Activated B cell treated with CpG ODN at 0.5 μM for 24 hours (primary cell): Measurements from ENCODE around the gene MYG1. TPM values are rescaled to one million over a fixed set of nuclear protein-coding genes. Genes with fewer than 3 reads are reported as not detected.

Experiments
- ATAC-seq: fragments of 200-7000 bp; cut with Tn5 transposase; one replicate; pipeline ENCODE4 v1.10.0; 2021; ENCODE audit warnings: low read depth, mild to moderate bottlenecking, moderate library complexity
- CTCF ChIA-PET: fragments of 350-600 bp; sonication (Branson Sonifier 250); formaldehyde crosslinking; loops from one replicate; lab custom pipeline; 2021; ENCODE audit warnings: antibody characterized with exemption; lab: Charles Lee
- POLR2A ChIA-PET: fragments of 350-600 bp; sonication (Branson Sonifier 250); formaldehyde crosslinking; loops from one replicate; lab custom pipeline; 2021; ENCODE audit warnings: antibody characterized with exemption; lab: Charles Lee
- DNase-seq: peaks from one replicate; pipeline ENCODE4 v3.0.0; 2022
- H3K27ac Mint-ChIP-seq: one replicate; pipeline ENCODE4 v1.8.0; 2020; ENCODE audit warnings: mixed read lengths
- H3K27me3 Mint-ChIP-seq: one replicate; pipeline ENCODE4 v1.8.0; 2021; ENCODE audit warnings: mixed read lengths
- H3K36me3 Mint-ChIP-seq: one replicate; pipeline ENCODE4 v1.8.0; 2021; ENCODE audit warnings: low read depth, mixed read lengths
- H3K4me1 Mint-ChIP-seq: one replicate; pipeline ENCODE4 v1.8.0; 2021; ENCODE audit warnings: mixed read lengths
- H3K4me3 Mint-ChIP-seq: one replicate; pipeline ENCODE4 v1.8.0; 2020; ENCODE audit warnings: mild to moderate bottlenecking, mixed read lengths
- H3K9me3 Mint-ChIP-seq: one replicate; pipeline ENCODE4 v1.8.0; 2020; ENCODE audit warnings: mixed read lengths
- intact Hi-C: fragments of 100-400 bp; cut with micrococcal nuclease; formaldehyde crosslinking; loops from one replicate; pipeline ENCODE4 v1.15.1; 2024
- total RNA-seq: library from RNA; stranded (reverse); gene quantifications from 2 replicates; pipeline ENCODE4 v1.2.3, GENCODE V29; 2022
- TF ChIP-seq, protein P1 (sequence below): fragments of 200-600 bp; IDR thresholded peaks from one replicate; pipeline ENCODE4 v1.8.0; 2022; ENCODE audit warnings: antibody characterized with exemption, mild to moderate bottlenecking

The MYG1 gene
- total RNA-seq, 1 donor from 2014 or later: 65.3 TPM

DNA sequence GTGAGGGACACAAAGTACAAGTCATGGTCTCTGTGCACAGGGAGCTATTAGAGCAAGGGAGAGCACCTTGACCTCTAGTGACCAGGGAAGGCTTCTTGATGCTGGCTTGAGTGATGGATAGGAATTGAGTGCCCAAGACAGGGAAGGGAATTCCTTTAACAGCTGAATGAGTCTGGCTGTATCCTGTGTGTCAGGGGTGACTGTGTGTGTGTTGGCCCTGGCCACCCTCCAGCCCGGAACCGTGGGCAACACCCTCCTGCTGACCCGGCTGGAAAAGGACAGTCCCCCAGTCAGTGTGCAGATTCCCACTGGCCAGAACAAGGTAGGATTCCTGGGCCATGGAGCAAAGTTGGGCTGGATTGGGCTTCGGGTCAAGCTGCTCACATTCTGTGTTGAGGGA, 9.6 kb upstream of the MYG1 start:
- POLR2A ChIA-PET: interaction anchor here (1.6 kb wide), 1 partner anchor 72 kb away, joined by 3 read pairs; no protein-coding TSS in a partner anchor
- no peak overlapping the region for H3K27ac Mint-ChIP-seq
- intact Hi-C loops: no loop called here

DNA sequence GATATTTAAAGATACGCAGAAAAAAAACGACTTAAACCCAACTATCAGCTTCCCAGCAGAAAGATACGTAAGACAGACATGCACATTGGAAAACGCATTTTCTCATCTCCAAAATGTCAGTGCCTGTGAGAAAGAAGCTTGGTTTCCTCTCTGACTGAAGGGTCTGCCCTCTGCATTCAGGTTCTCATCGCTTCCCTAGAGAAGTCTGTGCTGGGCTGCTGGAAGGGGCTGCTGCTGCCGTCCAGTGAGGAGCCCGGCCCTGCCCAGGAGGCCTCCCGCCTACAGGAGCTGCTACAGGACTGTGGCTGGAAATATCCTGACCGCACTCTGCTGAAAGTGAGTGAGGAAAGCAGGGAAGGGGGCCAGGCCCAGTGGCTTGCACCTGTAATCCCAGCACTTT, 8.8 kb upstream of the MYG1 start:
- Mint-ChIP-seq H3K27me3 (no peaks in the 10 kb centered on the region), H3K36me3 (peaks cover 6% of the 10 kb centered on the region), H3K27ac (no peak overlapping the region), H3K4me1 (peaks cover 13% of the 10 kb centered on the region), H3K4me3 (no peak overlapping the region), H3K9me3 (no peaks in the 10 kb centered on the region)
- ChIA-PET CTCF (interaction anchor here (0.6 to 14.7 kb wide), 4 partner anchors 13 to 132 kb away, joined by 3 to 298 read pairs (median 24); partner anchors contain the start of gene ITGB7), POLR2A (no interaction called here)
- DNase-seq (no peak), ATAC-seq (no peak)
- intact Hi-C loops: no loop called here
- TF ChIP-seq, protein P1, sequence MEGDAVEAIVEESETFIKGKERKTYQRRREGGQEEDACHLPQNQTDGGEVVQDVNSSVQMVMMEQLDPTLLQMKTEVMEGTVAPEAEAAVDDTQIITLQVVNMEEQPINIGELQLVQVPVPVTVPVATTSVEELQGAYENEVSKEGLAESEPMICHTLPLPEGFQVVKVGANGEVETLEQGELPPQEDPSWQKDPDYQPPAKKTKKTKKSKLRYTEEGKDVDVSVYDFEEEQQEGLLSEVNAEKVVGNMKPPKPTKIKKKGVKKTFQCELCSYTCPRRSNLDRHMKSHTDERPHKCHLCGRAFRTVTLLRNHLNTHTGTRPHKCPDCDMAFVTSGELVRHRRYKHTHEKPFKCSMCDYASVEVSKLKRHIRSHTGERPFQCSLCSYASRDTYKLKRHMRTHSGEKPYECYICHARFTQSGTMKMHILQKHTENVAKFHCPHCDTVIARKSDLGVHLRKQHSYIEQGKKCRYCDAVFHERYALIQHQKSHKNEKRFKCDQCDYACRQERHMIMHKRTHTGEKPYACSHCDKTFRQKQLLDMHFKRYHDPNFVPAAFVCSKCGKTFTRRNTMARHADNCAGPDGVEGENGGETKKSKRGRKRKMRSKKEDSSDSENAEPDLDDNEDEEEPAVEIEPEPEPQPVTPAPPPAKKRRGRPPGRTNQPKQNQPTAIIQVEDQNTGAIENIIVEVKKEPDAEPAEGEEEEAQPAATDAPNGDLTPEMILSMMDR: no peak

More for the DNA sequence above, 9.6 kb upstream of the MYG1 start:
- ATAC-seq (no peak), DNase-seq (no peak)
- H3K9me3 Mint-ChIP-seq: no peaks in the 10 kb centered on the region
- H3K4me3 Mint-ChIP-seq: no peak overlapping the region
- H3K27me3 Mint-ChIP-seq: no peaks in the 10 kb centered on the region
- CTCF ChIA-PET: interaction anchor here (1.0 to 14.7 kb wide), 3 partner anchors 62 to 131 kb away, joined by 3 to 298 read pairs (median 44); partner anchors contain the start of gene ITGB7
- H3K36me3 Mint-ChIP-seq: no peaks in the 10 kb centered on the region
- peaks cover 6% of the 10 kb centered on the region for H3K4me1 Mint-ChIP-seq
- TF ChIP-seq, protein P1: no peak

DNA sequence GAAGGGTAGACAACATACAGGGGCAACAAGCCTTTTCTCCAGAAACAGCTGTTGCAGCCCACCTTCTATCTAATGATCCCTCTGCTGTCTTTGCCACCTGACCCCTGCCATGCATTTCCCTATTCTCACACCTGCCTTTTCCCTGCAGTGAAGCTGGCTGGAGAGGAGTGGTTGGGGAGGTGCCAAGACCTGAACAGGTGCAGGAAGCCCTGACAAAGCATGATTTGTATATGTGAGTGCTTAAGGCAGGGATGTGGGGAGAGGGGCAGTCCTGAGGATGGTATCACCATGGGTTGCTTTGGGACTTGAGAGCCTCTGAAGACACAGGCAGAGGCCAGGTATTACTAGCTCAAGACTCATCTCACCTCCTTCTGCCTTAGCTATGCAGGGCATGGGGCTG, 7.1 kb upstream of the MYG1 start:
- POLR2A ChIA-PET: interaction anchor here (3.6 kb wide), 1 partner anchor 72 kb away, joined by 33 read pairs; no protein-coding TSS in a partner anchor
- TF ChIP-seq, protein P1: no peak
- Mint-ChIP-seq H3K4me3 (no peak overlapping the region), H3K9me3 (no peaks in the 10 kb centered on the region), H3K27ac (no peak overlapping the region), H3K36me3 (peaks cover 12% of the 10 kb centered on the region), H3K4me1 (peaks cover 27% of the 10 kb centered on the region), H3K27me3 (no peaks in the 10 kb centered on the region)
- CTCF ChIA-PET: interaction anchor here (1.4 to 14.7 kb wide), 3 partner anchors 41 to 132 kb away, joined by 3 to 298 read pairs (median 4); partner anchors contain the start of gene ITGB7
- intact Hi-C loops: no loop called here
- ATAC-seq (no peak), DNase-seq (no peak)

DNA sequence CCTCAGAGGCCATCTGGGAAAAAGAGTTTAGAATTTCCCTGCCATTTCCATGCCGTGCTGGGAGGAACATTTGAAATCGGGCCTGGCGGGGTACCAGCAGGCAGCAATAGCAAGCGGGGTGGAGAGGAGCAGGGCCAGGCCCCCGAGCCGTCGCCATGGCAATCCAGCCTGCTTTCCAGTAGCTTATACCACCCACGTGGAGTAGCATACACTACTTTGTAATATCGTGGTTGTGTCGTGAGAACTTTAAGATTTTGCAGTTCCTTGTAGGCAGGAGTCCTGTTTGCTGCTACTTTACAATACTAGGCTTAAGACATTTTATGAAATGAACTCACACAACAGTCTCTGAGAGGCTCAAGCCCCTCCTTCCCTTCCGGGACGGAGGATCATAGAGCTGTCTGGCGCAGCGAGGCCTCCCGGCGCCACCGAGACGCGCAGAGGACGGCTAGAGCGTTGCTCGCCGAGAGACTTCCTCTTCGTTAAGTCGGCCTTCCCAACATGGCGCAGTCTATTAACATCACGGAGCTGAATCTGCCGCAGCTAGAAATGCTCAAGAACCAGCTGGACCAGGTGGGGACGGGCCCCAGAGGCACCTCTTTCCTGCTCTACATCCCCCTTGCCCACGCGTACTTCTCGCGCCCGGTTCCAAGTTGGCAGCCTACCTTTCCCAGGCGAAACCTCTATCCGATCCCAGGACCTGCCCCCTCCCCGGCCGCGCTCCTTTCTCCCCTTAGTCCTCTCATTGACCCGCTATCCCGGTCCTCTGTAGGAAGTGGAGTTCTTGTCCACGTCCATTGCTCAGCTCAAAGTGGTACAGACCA, 4.2 kb upstream of the MYG1 start, which contains the start of gene PFDN5:
PFDN5 (plus strand) TSS at position 473 of the 821 bp plus-strand sequence; CDS start at position 499, 26 bp downstream.
- CTCF ChIA-PET: interaction anchor here (0.6 to 14.7 kb wide), 9 partner anchors 8 to 139 kb away, joined by 3 to 298 read pairs (median 4); partner anchors contain the start of genes AAAS, ESPL1 and ITGB7
- intact Hi-C loops: loop anchor here (1.0 to 2.0 kb wide), 8 partner anchors 26 to 289 kb away; partner anchors contain the start of genes AAAS, CSAD, EIF4B and ESPL1
- Mint-ChIP-seq H3K27me3 (no peaks in the 10 kb centered on the region), H3K27ac (peak within 1 kb of the TSS; percentile 97), H3K4me3 (peak within 1 kb of the TSS; percentile 99), H3K36me3 (peaks cover 37% of the 10 kb centered on the region), H3K4me1 (peaks cover 48% of the 10 kb centered on the region), H3K9me3 (no peaks in the 10 kb centered on the region)
- DNase-seq: peak; percentile 75
- peak; percentile 89 for ATAC-seq
- POLR2A ChIA-PET: interaction anchor here (0.7 to 8.5 kb wide), 21 partner anchors 16 to 380 kb away, joined by 3 to 114 read pairs (median 5); partner anchors contain the start of genes AAAS, ATP5MC2, CSAD and ESPL1
- TF ChIP-seq, protein P1: no peak
